A549 (cell line): ENCODE results near the gene NRIP2. TPM values are rescaled to one million over a fixed set of nuclear protein-coding genes. Genes with fewer than 3 reads are reported as not detected.

Experiments used
- ATAC-seq, 2 experiments: fragments of 200-7000 bp in 1 of 2; fragments of >200 bp in 1 of 2; cut with Nextera tagmentation in 1 of 2; cut with Tn5 transposase in 1 of 2; 3 replicates each; pipeline versions ENCODE4 v1.8.0 to v1.9.1; 2018 to 2020; ENCODE audit warnings: mild to moderate bottlenecking in 1 of 2, moderate library complexity in 1 of 2
- CTCF ChIA-PET: fragments of 300-600 bp; sonication (Branson Sonifier 250); formaldehyde crosslinking; extraction: SDS; loops from one replicate; lab custom pipeline; 2021; ENCODE audit warnings: antibody characterized with exemption, inconsistent platforms; lab: Yijun Ruan, JAX
- POLR2A ChIA-PET: fragments of 350-600 bp; formaldehyde crosslinking; extraction: SDS; loops from one replicate; lab custom pipeline; 2021; ENCODE audit warnings: antibody characterized with exemption, inconsistent platforms; lab: Yijun Ruan, JAX
- DNase-seq, 2 experiments: peaks; one replicate each; pipeline versions ENCODE4 v3.0.0 to v3.0.0-alpha.2; 2011 to 2016; ENCODE audit warnings: low read depth in 1 of 2, low spot score in 1 of 2
- FAIRE-seq: peaks from 2 replicates; lab custom pipeline; 2011; peaks lifted over from hg19 to GRCh38; lab: Jason Lieb, UNC
- H3K27ac ChIP-seq, 2 experiments: fragments of >200 bp; sonication (Bioruptor Twin); formaldehyde crosslinking; 3 replicates each; pipeline ENCODE4 v1.5.1; 2016 to 2017
- H3K4me1 ChIP-seq: fragments of >200 bp; sonication (Bioruptor Twin); formaldehyde crosslinking; 3 replicates; pipeline ENCODE4 v1.6.1; 2016
- H3K4me2 ChIP-seq: fragments of >200 bp; sonication (Bioruptor Twin); formaldehyde crosslinking; 3 replicates; pipeline ENCODE4 v1.6.1; 2016
- H3K4me3 ChIP-seq: fragments of >200 bp; sonication (Bioruptor Twin); formaldehyde crosslinking; 3 replicates; pipeline ENCODE4 v1.5.1; 2016
- H3K9me3 ChIP-seq: fragments of >200 bp; sonication (Bioruptor Twin); formaldehyde crosslinking; 3 replicates; pipeline ENCODE4 v1.6.1; 2016
- CBX8 ChIP-seq: fragments of 200-600 bp; sonication (generic); IDR thresholded peaks from 2 replicates; pipeline ENCODE4 v1.6.1; 2016
- CTCF ChIP-seq: fragments of >200 bp; sonication (Bioruptor Twin); formaldehyde crosslinking; IDR thresholded peaks from 3 replicates; pipeline ENCODE4 v1.5.1; 2016
- ESRRA ChIP-seq: fragments of 150-350 bp; IDR thresholded peaks from 2 replicates; pipeline ENCODE4 v1.6.1; 2014; ENCODE audit warnings: mild to moderate bottlenecking, low read length, borderline replicate concordance
- HDAC2 ChIP-seq: fragments of 200-600 bp; sonication (generic); IDR thresholded peaks from 2 replicates; pipeline ENCODE4 v1.6.1; 2016
- HOXB13 ChIP-seq: fragments of 250-450 bp; sonication (Bioruptor Pico); IDR thresholded peaks from 2 replicates; pipeline ENCODE4 v1.5.0; 2020; ENCODE audit warnings: low read depth, mild to moderate bottlenecking, moderate library complexity
- HOXB5 ChIP-seq: fragments of 250-450 bp; sonication (Bioruptor Pico); IDR thresholded peaks from 2 replicates; pipeline ENCODE4 v1.5.0; 2020; ENCODE audit warnings: mild to moderate bottlenecking, moderate library complexity
- JUN ChIP-seq, 2 experiments: fragments of >200 bp; sonication (Bioruptor Twin); formaldehyde crosslinking; IDR thresholded peaks; 2 replicates in 1 of 2; 3 replicates in 1 of 2; pipeline ENCODE4 v1.6.1; 2016 to 2017
- JUNB ChIP-seq: fragments of >200 bp; sonication (Bioruptor Twin); formaldehyde crosslinking; IDR thresholded peaks from 2 replicates; pipeline ENCODE4 v1.6.1; 2016
- KDM1A ChIP-seq: fragments of 200-600 bp; sonication (generic); IDR thresholded peaks from 2 replicates; pipeline ENCODE4 v1.6.1; 2016; ENCODE audit warnings: low read depth, mild to moderate bottlenecking
- POLR2A ChIP-seq: IDR thresholded peaks from 2 replicates; pipeline ENCODE4 v1.6.1; 2012; ENCODE audit warnings: mild to moderate bottlenecking, low read length
- POLR2AphosphoS2 ChIP-seq: conservative IDR thresholded peaks from 2 replicates; pipeline ENCODE4 v1.6.1; 2012; ENCODE audit warnings: low read length, improper control_type of control experiment, inconsistent platforms
- RAD21 ChIP-seq, 2 experiments: fragments of >200 bp in 1 of 2; sonication (Bioruptor Twin) in 1 of 2; formaldehyde crosslinking in 1 of 2; IDR thresholded peaks in 1 of 2; conservative IDR thresholded peaks in 1 of 2; 2 replicates in 1 of 2; 3 replicates in 1 of 2; pipeline ENCODE4 v1.6.1; 2012 to 2018; ENCODE audit warnings: inconsistent platforms in 1 of 2
- REST ChIP-seq: fragments of 200-600 bp; sonication (generic); IDR thresholded peaks from 2 replicates; pipeline ENCODE4 v1.6.1; 2016; ENCODE audit warnings: antibody characterized with exemption, mild to moderate bottlenecking, moderate library complexity
- RFX5 ChIP-seq: fragments of 450-650 bp; IDR thresholded peaks from 2 replicates; pipeline ENCODE4 v1.7.1; 2014; ENCODE audit warnings: antibody characterized with exemption, mild to moderate bottlenecking, moderate library complexity
- RNF2 ChIP-seq: fragments of 200-600 bp; sonication (generic); IDR thresholded peaks from 2 replicates; pipeline ENCODE4 v1.6.1; 2016; ENCODE audit warnings: low read depth, mild to moderate bottlenecking, antibody characterized with exemption, moderate library complexity, borderline replicate concordance
- SREBF2 ChIP-seq: fragments of 450-650 bp; IDR thresholded peaks from 2 replicates; pipeline ENCODE4 v1.6.1; 2014; ENCODE audit warnings: mild to moderate bottlenecking, moderate library complexity
- ZFP36 ChIP-seq: fragments of 450-650 bp; IDR thresholded peaks from 2 replicates; pipeline ENCODE4 v1.6.1; 2014; ENCODE audit warnings: borderline replicate concordance; ENCODE audit not compliant: partially characterized antibody
- ZSCAN20 ChIP-seq: fragments of 250-450 bp; sonication (Bioruptor Pico); IDR thresholded peaks from 2 replicates; pipeline ENCODE4 v1.8.0; 2022; ENCODE audit warnings: mild to moderate bottlenecking, moderate library complexity
- WGBS: methylation state at CpG from one replicate; pipeline ENCODE4 v1.1.6; 2017; ENCODE audit errors: missing lambda C conversion rate; 5-methylcytosine and 5-hydroxymethylcytosine counted together
- polyA plus RNA-seq, 4 experiments: library from polyadenylated mRNA; depleted of rRNA in 3 of 4; stranded (reverse); fragments of >200 nt; fragmentation: RNase III in 1 of 4; extraction: RNeasy Plus Mini Kit Qiagen cat#74134 plus additional on column Dnase treatment in 1 of 4; gene quantifications; 2 replicates in 3 of 4; 3 replicates in 1 of 4; pipeline ENCODE4 v1.2.3, GENCODE V29; 2011 to 2017
- TF ChIP-seq, protein P1 (sequence below): IDR thresholded peaks from 2 replicates; pipeline ENCODE4 v1.6.1; 2012
- TF ChIP-seq, protein P2 (sequence below): fragments of >200 bp; sonication (Bioruptor Twin); formaldehyde crosslinking; IDR thresholded peaks from 2 replicates; pipeline ENCODE4 v1.6.1; 2016
- TF ChIP-seq, protein P3 (sequence below): fragments of 250-450 bp; sonication (Bioruptor Pico); IDR thresholded peaks from 2 replicates; pipeline ENCODE4 v1.5.0; 2020; ENCODE audit warnings: low read depth, mild to moderate bottlenecking, moderate library complexity
- TF ChIP-seq, protein P4 (sequence below): IDR thresholded peaks from 2 replicates; pipeline ENCODE4 v1.6.1; 2012; ENCODE audit warnings: low read depth, borderline replicate concordance

The NRIP2 gene
- polyA plus RNA-seq, 2 of the 4 experiments (the other 2 are of a cell fraction) = not detected

GRCh38 chr12:2857576-2857975 is 22.7 kb upstream of the NRIP2 start:
- Histone ChIP-seq H3K4me3 (no peak overlapping the region), H3K4me2 (no peak overlapping the region), H3K4me1 (no peaks in the 10 kb centered on the region), H3K27ac (no peak overlapping the region), H3K9me3 (no peaks in the 10 kb centered on the region)
- TF ChIP-seq JUN (IDR thresholded peaks at IDR 0.05) (0 out of 5 replicates have a peak, but pooled peaks of 1 of the 2 experiments have one; percentile 27), HDAC2 (no peak), HOXB5 (CRISPR knock-in tag) (no peak), POLR2AphosphoS2 (0 out of 2 replicates have a peak, but pooled peaks have one; percentile 37), POLR2A (no peak)
- FAIRE-seq (no peak), DNase-seq (no peak), ATAC-seq (no peak)
- ChIA-PET POLR2A (no interaction called here), CTCF (interaction anchor here (0.8 to 2.5 kb wide), 4 partner anchors 12 to 87 kb away, joined by 3 to 13 read pairs (median 4); no protein-coding TSS in a partner anchor)
- whole genome bisulfite sequencing = 93% methylated on average over 7 of the region's 7 CpGs

- Histone ChIP-seq H3K9me3 (no peaks in the 10 kb centered on the region), H3K4me1 (no peaks in the 10 kb centered on the region), H3K4me3 (no peak within 1 kb of the TSS)
- POLR2A ChIA-PET = no interaction called here
- FAIRE-seq (no peak), DNase-seq (no peak)
- WGBS = 91% methylated on average over 3 of the region's 3 CpGs
- TF ChIP-seq, protein P1, sequence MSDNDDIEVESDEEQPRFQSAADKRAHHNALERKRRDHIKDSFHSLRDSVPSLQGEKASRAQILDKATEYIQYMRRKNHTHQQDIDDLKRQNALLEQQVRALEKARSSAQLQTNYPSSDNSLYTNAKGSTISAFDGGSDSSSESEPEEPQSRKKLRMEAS = no peak
- TF ChIP-seq, protein P2, sequence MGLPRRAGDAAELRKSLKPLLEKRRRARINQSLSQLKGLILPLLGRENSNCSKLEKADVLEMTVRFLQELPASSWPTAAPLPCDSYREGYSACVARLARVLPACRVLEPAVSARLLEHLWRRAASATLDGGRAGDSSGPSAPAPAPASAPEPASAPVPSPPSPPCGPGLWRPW = no peak
- TF ChIP-seq HDAC2 = no peak
- TF ChIP-seq RAD21 (conservative IDR thresholded peaks at IDR 0.05 in 1 of 2, IDR thresholded peaks at IDR 0.05 in 1 of 2) = no peak
- no peak for TF ChIP-seq JUNB
- no peak for TF ChIP-seq RNF2
- TF ChIP-seq HOXB13 (CRISPR knock-in tag) = no peak
- no peak for TF ChIP-seq ZSCAN20 (CRISPR knock-in tag)
- TF ChIP-seq REST = no peak
- no peak for TF ChIP-seq ZFP36
- TF ChIP-seq SREBF2 = no peak
- TF ChIP-seq, all 56 proteins: peak for 0
- peak in 1 of 2 experiments; percentile 3; a peak in 2 of 6 replicates for ATAC-seq
- no peak within 1 kb of the TSS for H3K4me2 ChIP-seq
- CTCF ChIA-PET = interaction anchor here (1.9 to 2.5 kb wide), 2 partner anchors 12 to 15 kb away, joined by 4 to 13 read pairs; no protein-coding TSS in a partner anchor
- H3K27ac ChIP-seq = no peak within 1 kb of the TSS
Observed at GRCh38 chr12:2857021-2857431, 22.2 kb upstream of the NRIP2 start, which contains the start of gene TEX52. Gene TEX52 (minus strand): TSS chr12:2857039. CDS start chr12:2857026, 13 bp downstream.

GRCh38 chr12:2856051-2856450 is 21.2 kb upstream of the NRIP2 start:
- H3K4me1 ChIP-seq = no peaks in the 10 kb centered on the region
- H3K4me2 ChIP-seq = no peak overlapping the region
- no peaks in the 10 kb centered on the region for H3K9me3 ChIP-seq
- DNase-seq (no peak), FAIRE-seq (no peak), ATAC-seq (peak; percentile 43 to 51; a peak in 3 of 6 replicates)
- ChIA-PET CTCF (interaction anchor here (1.2 to 3.0 kb wide), 2 partner anchors 10 to 72 kb away, joined by 3 to 13 read pairs; no protein-coding TSS in a partner anchor), POLR2A (no interaction called here)
- WGBS = 86% methylated on average over 3 of the region's 3 CpGs
- no peak overlapping the region for H3K27ac ChIP-seq
- H3K4me3 ChIP-seq = no peak overlapping the region
- TF ChIP-seq, protein P3, sequence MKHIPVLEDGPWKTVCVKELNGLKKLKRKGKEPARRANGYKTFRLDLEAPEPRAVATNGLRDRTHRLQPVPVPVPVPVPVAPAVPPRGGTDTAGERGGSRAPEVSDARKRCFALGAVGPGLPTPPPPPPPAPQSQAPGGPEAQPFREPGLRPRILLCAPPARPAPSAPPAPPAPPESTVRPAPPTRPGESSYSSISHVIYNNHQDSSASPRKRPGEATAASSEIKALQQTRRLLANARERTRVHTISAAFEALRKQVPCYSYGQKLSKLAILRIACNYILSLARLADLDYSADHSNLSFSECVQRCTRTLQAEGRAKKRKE = no peak
- TF ChIP-seq JUN (IDR thresholded peaks at IDR 0.05) (no peak), CBX8 (no peak), RAD21 (conservative IDR thresholded peaks at IDR 0.05 in 1 of 2, IDR thresholded peaks at IDR 0.05 in 1 of 2) (no peak), ESRRA (no peak), POLR2AphosphoS2 (no peak), REST (no peak), RNF2 (no peak), CTCF (no peak), KDM1A (no peak), RFX5 (no peak)
- TF ChIP-seq, protein P4, sequence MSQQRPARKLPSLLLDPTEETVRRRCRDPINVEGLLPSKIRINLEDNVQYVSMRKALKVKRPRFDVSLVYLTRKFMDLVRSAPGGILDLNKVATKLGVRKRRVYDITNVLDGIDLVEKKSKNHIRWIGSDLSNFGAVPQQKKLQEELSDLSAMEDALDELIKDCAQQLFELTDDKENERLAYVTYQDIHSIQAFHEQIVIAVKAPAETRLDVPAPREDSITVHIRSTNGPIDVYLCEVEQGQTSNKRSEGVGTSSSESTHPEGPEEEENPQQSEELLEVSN = no peak
